B cell (primary cell): ENCODE results near the gene FASTK. TPM values are rescaled to one million over a fixed set of nuclear protein-coding genes. Genes with fewer than 3 reads are reported as not detected.

Experiments
- ATAC-seq: fragments of 200-7000 bp; cut with Tn5 transposase; one replicate; pipeline ENCODE4 v1.10.0; 2021; ENCODE audit warnings: low read depth, mild to moderate bottlenecking, moderate number of reproducible peaks, moderate library complexity
- CTCF ChIA-PET: fragments of 350-600 bp; sonication (Branson Sonifier 250); formaldehyde crosslinking; loops from one replicate; lab custom pipeline; 2021; ENCODE audit warnings: antibody characterized with exemption, inconsistent platforms; lab: Charles Lee
- POLR2A ChIA-PET: fragments of 350-600 bp; sonication (Branson Sonifier 250); formaldehyde crosslinking; loops from one replicate; lab custom pipeline; 2021; ENCODE audit warnings: antibody characterized with exemption; lab: Charles Lee
- DNase-seq: peaks from one replicate; pipeline ENCODE4 v3.0.0; 2013
- H2AFZ ChIP-seq: 2 replicates; pipeline ENCODE4 v1.6.1; 2012; ENCODE audit warnings: mild to moderate bottlenecking, low read depth, low read length; ENCODE audit not compliant: insufficient read depth, poor library complexity, severe bottlenecking
- H3K27ac ChIP-seq, 2 donors: 1 replicate in 1 of 2; 2 replicates in 1 of 2; pipeline ENCODE4 v1.5.1; 2012 to 2013; ENCODE audit warnings: low read length in 2 of 2, mild to moderate bottlenecking in 2 of 2, moderate library complexity in 1 of 2
- H3K27me3 ChIP-seq, 4 experiments: fragments of 200-600 bp in 1 of 4; sonication (generic) in 1 of 4; replicated peaks in 1 of 4; 1 replicate in 2 of 4; 2 replicates in 2 of 4; pipeline versions ENCODE4 v1.6.1 to v1.7.0; 2013 to 2016; ENCODE audit warnings: low read length in 3 of 4, mild to moderate bottlenecking in 2 of 4, mixed read lengths in 1 of 4, moderate library complexity in 1 of 4; ENCODE audit not compliant: insufficient read depth in 4 of 4, control insufficient read depth in 3 of 4; ENCODE audit errors: control extremely low read depth in 1 of 4
- H3K36me3 ChIP-seq, 2 experiments: replicated peaks in 1 of 2; 1 replicate in 1 of 2; 2 replicates in 1 of 2; pipeline versions ENCODE4 v1.6.1 to v1.7.1; 2013; ENCODE audit warnings: low read length in 1 of 2; ENCODE audit not compliant: insufficient read depth in 2 of 2, control insufficient read depth in 1 of 2; ENCODE audit errors: control extremely low read depth in 1 of 2, extremely low read depth in 1 of 2
- H3K4me1 ChIP-seq, 2 donors: fragments of 200-600 bp in 1 of 2; sonication (generic) in 1 of 2; 1 replicate in 1 of 2; 2 replicates in 1 of 2; pipeline versions ENCODE4 v1.5.1 to v1.6.1; 2013 to 2017; ENCODE audit warnings: low read length in 2 of 2; ENCODE audit not compliant: control insufficient read depth in 2 of 2, insufficient read depth in 2 of 2
- H3K4me2 ChIP-seq: replicated peaks from 2 replicates; pipeline ENCODE3; 2012; ENCODE audit warnings: mild to moderate bottlenecking, low read depth, low read length; ENCODE audit not compliant: poor library complexity, severe bottlenecking
- H3K4me3 ChIP-seq, 5 experiments: fragments of 200-600 bp in 1 of 5; sonication (generic) in 1 of 5; 1 replicate in 3 of 5; 2 replicates in 2 of 5; pipeline versions ENCODE4 v1.5.1 to v1.7.0; 2011 to 2016; ENCODE audit warnings: low read length in 4 of 5, mild to moderate bottlenecking in 4 of 5, low read depth in 2 of 5, control low read depth in 1 of 5, moderate library complexity in 1 of 5; ENCODE audit not compliant: insufficient read depth in 1 of 5; ENCODE audit errors: control extremely low read depth in 1 of 5, extremely low read depth in 1 of 5
- H3K79me2 ChIP-seq: fragments of 200-600 bp; sonication (generic); one replicate; pipeline ENCODE4 v1.6.0; 2016; ENCODE audit warnings: low read length; ENCODE audit not compliant: control insufficient read depth, insufficient read depth
- H3K9ac ChIP-seq: fragments of 200-600 bp; sonication (generic); 2 replicates; pipeline ENCODE4 v1.6.1; 2017; ENCODE audit warnings: mild to moderate bottlenecking, low read length, moderate library complexity
- H3K9me3 ChIP-seq, 3 donors: one replicate each; pipeline versions ENCODE4 v1.6.1 to v1.7.1; 2013; ENCODE audit warnings: low read length in 2 of 3; ENCODE audit not compliant: control insufficient read depth in 2 of 3, insufficient read depth in 1 of 3; ENCODE audit errors: control extremely low read depth in 1 of 3
- H4K20me1 ChIP-seq: 2 replicates; pipeline ENCODE4 v1.6.0; 2012; ENCODE audit warnings: mild to moderate bottlenecking, low read length; ENCODE audit not compliant: insufficient read depth, control insufficient read depth, poor library complexity, severe bottlenecking
- H3K27ac Mint-ChIP-seq: one replicate; pipeline ENCODE4 v1.8.0; 2021; ENCODE audit warnings: mixed read lengths
- H3K27me3 Mint-ChIP-seq: one replicate; pipeline ENCODE4 v1.8.0; 2021; ENCODE audit warnings: mixed read lengths
- H3K4me1 Mint-ChIP-seq: one replicate; pipeline ENCODE4 v1.8.0; 2021; ENCODE audit warnings: mixed read lengths
- H3K4me3 Mint-ChIP-seq: one replicate; pipeline ENCODE4 v1.8.0; 2021; ENCODE audit warnings: mixed read lengths
- H3K9me3 Mint-ChIP-seq: one replicate; pipeline ENCODE4 v1.8.0; 2022; ENCODE audit warnings: mixed read lengths; ENCODE audit not compliant: insufficient read depth
- CTCF ChIP-seq: fragments of 200-600 bp; IDR thresholded peaks from one replicate; pipeline ENCODE4 v1.8.0; 2022; ENCODE audit warnings: antibody characterized with exemption, mild to moderate bottlenecking
- EZH2 ChIP-seq: IDR thresholded peaks from 2 replicates; pipeline ENCODE4 v1.6.1; 2012; ENCODE audit warnings: borderline replicate concordance, low read depth, mild to moderate bottlenecking, moderate library complexity, low read length; ENCODE audit not compliant: insufficient read depth, poor library complexity, severe bottlenecking
- whole genome bisulfite sequencing: methylation state at CpG from one replicate; pipeline ENCODE4 v1.1.5; 2013; ENCODE audit warnings: missing lambda C conversion rate; ENCODE audit not compliant: insufficient coverage; 5-methylcytosine and 5-hydroxymethylcytosine counted together
- intact Hi-C: fragments of 100-400 bp; cut with micrococcal nuclease; formaldehyde crosslinking; loops from one replicate; pipeline ENCODE4 v1.10.0; 2022
- polyA plus RNA-seq: library from polyadenylated mRNA; depleted of rRNA; stranded (reverse); fragments of >200 nt; gene quantifications from 2 replicates; pipeline ENCODE4 v1.2.3, GENCODE V29; 2012
- total RNA-seq, 2 donors: library from RNA; stranded (reverse); fragments of 120-200 nt in 1 of 2; gene quantifications; 1 replicate in 1 of 2; 2 replicates in 1 of 2; pipeline versions ENCODE4 v1.2.3 to v1.2.4, GENCODE V29; 2013 to 2022

FASTK gene
- total and polyA plus RNA-seq, 2 donors (not counting 1 experiment from before 2014, with no cell fraction given) = 120 to 258 TPM

DNA sequence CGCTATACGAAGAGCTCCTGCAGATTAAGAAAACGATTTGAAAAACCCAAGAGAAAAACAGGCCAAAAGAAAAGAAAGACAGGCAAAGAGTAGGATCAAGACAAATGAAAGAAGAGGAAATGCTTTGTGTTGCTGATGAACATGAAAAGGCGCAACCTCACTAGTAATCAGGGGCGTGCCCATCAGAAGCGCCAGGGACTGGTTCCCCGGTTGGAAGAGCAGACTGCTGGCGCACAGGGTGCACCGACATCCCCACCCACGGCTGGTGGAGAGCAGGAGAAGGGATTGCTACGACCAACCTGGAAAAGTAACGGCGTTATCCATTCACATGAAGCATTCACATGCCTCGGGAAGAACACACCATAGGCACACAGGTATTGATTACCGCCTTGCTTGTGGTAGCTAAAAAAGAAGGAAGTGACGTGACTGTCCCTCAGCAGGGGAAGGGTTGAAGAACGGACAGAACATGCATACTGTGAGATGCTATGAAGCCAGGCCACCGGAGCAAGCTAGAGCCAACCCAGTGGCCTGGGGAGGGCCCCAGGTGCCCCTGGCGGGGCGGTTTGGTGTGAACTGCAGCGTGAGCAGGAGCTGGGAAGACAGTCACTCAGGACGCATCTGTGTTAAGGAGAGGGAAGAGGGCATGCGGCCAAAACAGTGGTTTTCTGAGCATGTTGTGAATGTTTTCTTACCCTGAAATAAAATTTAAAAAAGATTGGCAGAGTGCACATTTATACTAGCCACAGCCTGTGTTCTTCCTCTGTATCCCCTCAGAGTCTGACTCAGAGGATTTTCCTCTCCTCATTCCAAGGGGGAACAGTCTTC is 24.0 kb upstream of the FASTK start:
- 72% methylated on average over 21 of the region's 23 CpGs for WGBS
- Histone ChIP-seq H3K4me2 (no peak overlapping the region), H4K20me1 (no peaks in the 10 kb centered on the region), H3K27me3 (peaks cover 0 to 2% (median 0%) of the 10 kb centered on the region in 4 experiments), H3K79me2 (no peaks in the 10 kb centered on the region), H3K4me1 (no peaks in the 10 kb centered on the region), H2AFZ (no peak overlapping the region), H3K9me3 (no peaks in the 10 kb centered on the region), H3K9ac (no peak overlapping the region), H3K27ac (no peak overlapping the region), H3K4me3 (no peak overlapping the region), H3K36me3 (no peaks in the 10 kb centered on the region)
- DNase-seq (no peak), ATAC-seq (no peak)
- intact Hi-C loops = no loop called here
- H3K4me1 Mint-ChIP-seq = no peaks in the 10 kb centered on the region
- CTCF ChIA-PET = no interaction called here
- H3K27ac Mint-ChIP-seq = no peak overlapping the region
- POLR2A ChIA-PET = no interaction called here
- no peaks in the 10 kb centered on the region for H3K9me3 Mint-ChIP-seq
- TF ChIP-seq CTCF (no peak), EZH2 (no peak)
- peaks cover 10% of the 10 kb centered on the region for H3K27me3 Mint-ChIP-seq
- no peak overlapping the region for H3K4me3 Mint-ChIP-seq

- Histone ChIP-seq H3K27ac (no peak overlapping the region), H4K20me1 (no peaks in the 10 kb centered on the region), H3K9ac (no peak overlapping the region), H3K27me3 (peaks cover 0 to 2% (median 0%) of the 10 kb centered on the region in 4 experiments), H3K36me3 (no peaks in the 10 kb centered on the region), H3K4me1 (no peaks in the 10 kb centered on the region), H2AFZ (no peak overlapping the region), H3K4me3 (no peak overlapping the region), H3K4me2 (no peak overlapping the region), H3K79me2 (no peaks in the 10 kb centered on the region), H3K9me3 (no peaks in the 10 kb centered on the region)
- H3K9me3 Mint-ChIP-seq = no peaks in the 10 kb centered on the region
- intact Hi-C loops = no loop called here
- peaks cover 10% of the 10 kb centered on the region for H3K27me3 Mint-ChIP-seq
- 100% methylated on average over 5 of the region's 12 CpGs for WGBS
- ChIA-PET CTCF (no interaction called here), POLR2A (no interaction called here)
- no peak overlapping the region for H3K4me3 Mint-ChIP-seq
- TF ChIP-seq CTCF (no peak), EZH2 (no peak)
- H3K27ac Mint-ChIP-seq = no peak overlapping the region
- no peak for ATAC-seq
- H3K4me1 Mint-ChIP-seq = no peaks in the 10 kb centered on the region
- no peak for DNase-seq
These were observed 23.4 kb upstream of the FASTK start for GRCh38 chr7:151103973-151104372.
